GM12891 (cell line): ENCODE data around the gene CAMK1D.
"Not testable (repeated sequence)": the region's sequence is repeated elsewhere in the genome, so short reads cannot be mapped to it uniquely, and the experiment has no call there.

Source experiments
- DNase-seq: peaks from one replicate; pipeline ENCODE4 v3.0.0; 2011; ENCODE audit warnings: low spot score; ENCODE audit not compliant: insufficient read length
- FAIRE-seq: peaks from 2 replicates; lab custom pipeline; 2011; peaks lifted over from hg19 to GRCh38; lab: Jason Lieb, UNC
- PAX5 ChIP-seq: IDR thresholded peaks from 2 replicates; pipeline ENCODE4 v1.6.1; 2011; ENCODE audit warnings: low read length, moderate library complexity, mild to moderate bottlenecking; ENCODE audit not compliant: insufficient read depth, severe bottlenecking
- POLR2A ChIP-seq: IDR thresholded peaks from 2 replicates; pipeline ENCODE4 v1.6.1; 2011; ENCODE audit warnings: low read depth, low read length, control low read depth
- POLR2AphosphoS5 ChIP-seq: IDR thresholded peaks from 2 replicates; pipeline ENCODE4 v1.6.1; 2011; ENCODE audit warnings: low read depth, low read length, control low read depth
- POU2F2 ChIP-seq: IDR thresholded peaks from 2 replicates; pipeline ENCODE4 v1.6.1; 2011; ENCODE audit warnings: low read depth, mild to moderate bottlenecking, control low read depth, low read length, moderate library complexity
- SPI1 ChIP-seq: IDR thresholded peaks from 2 replicates; pipeline ENCODE4 v1.6.1; 2011; ENCODE audit warnings: low read depth, low read length, control low read depth
- TAF1 ChIP-seq: IDR thresholded peaks from 2 replicates; pipeline ENCODE4 v1.6.1; 2011; ENCODE audit warnings: low read depth, low read length, control low read depth

CAMK1D gene

GRCh38 chr10:12711350-12711708 is 362.0 kb downstream of the CAMK1D start:
- no peak for DNase-seq
- no peak for TF ChIP-seq POU2F2
- TF ChIP-seq SPI1, result no peak
- no peak for TF ChIP-seq POLR2A
- TF ChIP-seq POLR2AphosphoS5, result no peak
- TF ChIP-seq PAX5, result no peak
- no peak for TF ChIP-seq TAF1
- FAIRE-seq, result no peak

- TF ChIP-seq TAF1 (no peak), POU2F2 (no peak), POLR2AphosphoS5 (no peak), PAX5 (no peak), POLR2A (no peak), SPI1 (no peak)
- FAIRE-seq (no peak), DNase-seq (no peak)
Observed at GRCh38 chr10:12712293-12712983, 363.1 kb downstream of the CAMK1D start.

- FAIRE-seq, DNase-seq: not testable (repeated sequence)
Observed at GRCh38 chr10:12712984-12713316, 363.6 kb downstream of the CAMK1D start.

- DNase-seq (no peak), FAIRE-seq (no peak)
- TF ChIP-seq TAF1, result no peak
- TF ChIP-seq POU2F2, result no peak
- no peak for TF ChIP-seq SPI1
- no peak for TF ChIP-seq PAX5
- TF ChIP-seq POLR2A, result no peak
- TF ChIP-seq POLR2AphosphoS5, result no peak
Observed at GRCh38 chr10:12716042-12716441, 366.7 kb downstream of the CAMK1D start.

GRCh38 chr10:12717981-12718707 is 368.8 kb downstream of the CAMK1D start:
- TF ChIP-seq POLR2AphosphoS5, result no peak
- TF ChIP-seq POLR2A, result no peak
- TF ChIP-seq TAF1, result no peak
- no peak for TF ChIP-seq POU2F2
- no peak for TF ChIP-seq PAX5
- TF ChIP-seq SPI1, result no peak
- FAIRE-seq (no peak), DNase-seq (no peak)

- TF ChIP-seq POU2F2 (no peak), SPI1 (no peak), POLR2AphosphoS5 (no peak), PAX5 (no peak), POLR2A (no peak), TAF1 (no peak)
- DNase-seq (no peak), FAIRE-seq (no peak)
Observed at GRCh38 chr10:12719365-12719764, 370.0 kb downstream of the CAMK1D start.

GRCh38 chr10:12720217-12720981 is 371.1 kb downstream of the CAMK1D start:
- DNase-seq (no peak), FAIRE-seq (no peak)
- TF ChIP-seq POLR2AphosphoS5 (no peak), POLR2A (no peak), PAX5 (no peak), SPI1 (no peak), POU2F2 (no peak), TAF1 (no peak)

GRCh38 chr10:12721334-12721733 is 372.0 kb downstream of the CAMK1D start:
- FAIRE-seq (no peak), DNase-seq (no peak)
- TF ChIP-seq PAX5, result no peak
- no peak for TF ChIP-seq POLR2AphosphoS5
- no peak for TF ChIP-seq POLR2A
- no peak for TF ChIP-seq POU2F2
- TF ChIP-seq SPI1, result no peak
- no peak for TF ChIP-seq TAF1

- no peak for FAIRE-seq
Observed at GRCh38 chr10:12723220-12723619, 373.9 kb downstream of the CAMK1D start.

More at GRCh38 chr10:12723220-12723619, 373.9 kb downstream of the CAMK1D start:
- no peak for DNase-seq
- TF ChIP-seq PAX5 (no peak), TAF1 (no peak), POU2F2 (no peak), SPI1 (no peak), POLR2AphosphoS5 (no peak), POLR2A (no peak)
